Activated CD8-positive, alpha-beta memory T cell treated with anti-CD3 and anti-CD28 coated beads for 24 hours (primary cell): Measurements from ENCODE around the gene KIF18B.
"Not testable (repeated sequence)": the region's sequence is repeated elsewhere in the genome, so short reads cannot be mapped to it uniquely, and the experiment has no call there.

Source experiments
- DNase-seq: peaks from one replicate; pipeline ENCODE4 v3.0.0-alpha.2; 2020

KIF18B gene

GRCh38 chr17:44968225-44969143 lies 20.9 kb upstream of the KIF18B start, which contains the start of gene C1QL1:
TSS of gene C1QL1 (minus strand) at chr17:44968303. CDS start at chr17:44968048, 255 bp downstream.
- peak; percentile 95 for DNase-seq

- no peak for DNase-seq
These were observed 20.3 kb upstream of the KIF18B start for GRCh38 chr17:44967907-44968224.

GRCh38 chr17:44967026-44967906 lies 19.7 kb upstream of the KIF18B start:
- no peak for DNase-seq

- no peak for DNase-seq
These were observed 18.9 kb upstream of the KIF18B start for GRCh38 chr17:44966348-44967025.

GRCh38 chr17:44965481-44966234 lies 18.1 kb upstream of the KIF18B start:
- DNase-seq: no peak

- no peak for DNase-seq
These were observed 14.4 kb upstream of the KIF18B start for GRCh38 chr17:44961921-44962350.

GRCh38 chr17:44960691-44961090 lies 13.1 kb upstream of the KIF18B start:
- DNase-seq: no peak

- no peak for DNase-seq
These were observed 12.4 kb upstream of the KIF18B start for GRCh38 chr17:44959821-44960531.

- no peak for DNase-seq
These were observed 9.7 kb upstream of the KIF18B start for GRCh38 chr17:44956998-44957981.

GRCh38 chr17:44955674-44956425 lies 8.3 kb upstream of the KIF18B start:
- no peak for DNase-seq

GRCh38 chr17:44952946-44953475 lies 5.4 kb upstream of the KIF18B start:
- DNase-seq: no peak

- no peak for DNase-seq
These were observed 782 bp upstream of the KIF18B start for GRCh38 chr17:44948315-44948795.

GRCh38 chr17:44945652-44946051 lies 1.9 kb downstream of the KIF18B start:
- not testable (repeated sequence) for DNase-seq

- DNase-seq: no peak
These were observed 5.1 kb downstream of the KIF18B start for GRCh38 chr17:44942456-44942855.

- DNase-seq: no peak
These were observed 5.8 kb downstream of the KIF18B start for GRCh38 chr17:44941712-44942331.

GRCh38 chr17:44940768-44941167 lies 6.8 kb downstream of the KIF18B start:
- DNase-seq: no peak

GRCh38 chr17:44940317-44940716 lies 7.3 kb downstream of the KIF18B start:
- no peak for DNase-seq

- DNase-seq: no peak
These were observed 12.5 kb downstream of the KIF18B start for GRCh38 chr17:44935116-44935515.

GRCh38 chr17:44934745-44935105 lies 12.8 kb downstream of the KIF18B start:
- no peak for DNase-seq
